ENCODE measurements around the gene FKBP5.

GRCh38 chr6:35590622-35591066 is 98.1 kb downstream of the FKBP5 start:
- TF ChIP-seq CTCF (IDR thresholded peaks at IDR 0.05; ENCODE audit: poor library complexity) (no peak), EZH2 (IDR thresholded peaks at IDR 0.05; ENCODE audit: borderline replicate concordance) (no peak)
